CD14-positive monocyte (primary cell): ENCODE data around the gene PIP5K1B. TPM values are rescaled to one million over a fixed set of nuclear protein-coding genes. Genes with fewer than 3 reads are reported as not detected.

Experiments used
- DNase-seq, 3 donors: peaks; one replicate each; pipeline ENCODE4 v3.0.0-alpha.2; 2011 to 2022
- H2AFZ ChIP-seq: 2 replicates; pipeline ENCODE4 v1.6.0; 2012; ENCODE audit warnings: mild to moderate bottlenecking, low read depth, low read length, inconsistent platforms; ENCODE audit not compliant: insufficient read depth, poor library complexity, severe bottlenecking
- H3K27ac ChIP-seq, 2 donors: 1 replicate in 1 of 2; 2 replicates in 1 of 2; pipeline ENCODE4 v1.5.1; 2012 to 2013; ENCODE audit warnings: low read length in 2 of 2, control low read depth in 1 of 2, inconsistent platforms in 1 of 2, low read depth in 1 of 2, mild to moderate bottlenecking in 1 of 2
- H3K27me3 ChIP-seq, 2 donors: one replicate each; pipeline versions ENCODE4 v1.6.0 to v1.6.1; 2011 to 2013; ENCODE audit warnings: low read length in 2 of 2; ENCODE audit not compliant: control insufficient read depth in 2 of 2, insufficient read depth in 2 of 2
- H3K36me3 ChIP-seq, 2 donors: replicated peaks in 1 of 2; 1 replicate in 1 of 2; 2 replicates in 1 of 2; pipeline versions ENCODE4 v1.5.1 to v1.6.1; 2012 to 2013; ENCODE audit warnings: low read length in 2 of 2, control low read depth in 1 of 2, inconsistent platforms in 1 of 2, mild to moderate bottlenecking in 1 of 2; ENCODE audit not compliant: insufficient read depth in 2 of 2, control insufficient read depth in 1 of 2
- H3K4me1 ChIP-seq, 2 donors: 1 replicate in 1 of 2; 2 replicates in 1 of 2; pipeline versions ENCODE4 v1.5.1 to v1.6.1; 2012 to 2013; ENCODE audit warnings: low read length in 2 of 2, control low read depth in 1 of 2, inconsistent platforms in 1 of 2, mild to moderate bottlenecking in 1 of 2, moderate library complexity in 1 of 2; ENCODE audit not compliant: insufficient read depth in 2 of 2, control insufficient read depth in 1 of 2
- H3K4me2 ChIP-seq: replicated peaks from 2 replicates; pipeline ENCODE3; 2012; ENCODE audit warnings: low read length, moderate library complexity, mild to moderate bottlenecking; ENCODE audit not compliant: poor library complexity, severe bottlenecking; ENCODE audit errors: extremely low read depth
- H3K4me3 ChIP-seq, 3 experiments: fragments of 200-600 bp in 1 of 3; sonication (generic) in 1 of 3; replicated peaks in 1 of 3; 1 replicate in 2 of 3; 2 replicates in 1 of 3; pipeline ENCODE4 v1.5.1; 2011 to 2013; ENCODE audit warnings: low read length in 3 of 3, mild to moderate bottlenecking in 3 of 3, control low read depth in 2 of 3, low read depth in 2 of 3, inconsistent platforms in 1 of 3, moderate library complexity in 1 of 3
- H3K79me2 ChIP-seq: 2 replicates; pipeline ENCODE4 v1.6.0; 2012; ENCODE audit warnings: mild to moderate bottlenecking, control low read depth, inconsistent platforms, low read length, moderate library complexity; ENCODE audit not compliant: insufficient read depth
- H3K9ac ChIP-seq: 2 replicates; pipeline ENCODE4 v1.6.0; 2017; ENCODE audit warnings: low read length, mild to moderate bottlenecking; ENCODE audit not compliant: insufficient read depth, poor library complexity, severe bottlenecking
- H3K9me3 ChIP-seq, 2 donors: replicated peaks in 1 of 2; 1 replicate in 1 of 2; 2 replicates in 1 of 2; pipeline versions ENCODE4 v1.5.1 to v1.6.1; 2012 to 2013; ENCODE audit warnings: low read length in 2 of 2, control low read depth in 1 of 2; ENCODE audit not compliant: control insufficient read depth in 1 of 2, insufficient read depth in 1 of 2
- H4K20me1 ChIP-seq: 2 replicates; pipeline ENCODE4 v1.6.0; 2012; ENCODE audit warnings: mild to moderate bottlenecking, low read length, control low read depth, moderate library complexity; ENCODE audit not compliant: insufficient read depth
- H3K27ac Mint-ChIP-seq, 7 donors: one replicate each; pipeline ENCODE4 v1.8.0; 2020; ENCODE audit warnings: mild to moderate bottlenecking in 7 of 7, mixed read lengths in 7 of 7, moderate library complexity in 6 of 7, inconsistent platforms in 2 of 7
- H3K27me3 Mint-ChIP-seq, 3 donors: one replicate each; pipeline ENCODE4 v1.8.0; 2021 to 2022; ENCODE audit warnings: low read depth in 3 of 3, mild to moderate bottlenecking in 3 of 3, mixed read lengths in 3 of 3, moderate library complexity in 3 of 3, inconsistent platforms in 1 of 3
- H3K36me3 Mint-ChIP-seq, 2 donors: one replicate each; pipeline ENCODE4 v1.8.0; 2020; ENCODE audit warnings: mixed read lengths in 2 of 2, inconsistent platforms in 1 of 2, mild to moderate bottlenecking in 1 of 2
- H3K4me1 Mint-ChIP-seq: one replicate; pipeline ENCODE4 v1.8.0; 2020; ENCODE audit warnings: mild to moderate bottlenecking, mixed read lengths
- H3K4me3 Mint-ChIP-seq, 2 donors: one replicate each; pipeline ENCODE4 v1.8.0; 2020; ENCODE audit warnings: mild to moderate bottlenecking in 2 of 2, mixed read lengths in 2 of 2, moderate library complexity in 1 of 2
- H3K9me3 Mint-ChIP-seq, 7 donors: one replicate each; pipeline ENCODE4 v1.8.0; 2020 to 2022; ENCODE audit warnings: mixed read lengths in 7 of 7, mild to moderate bottlenecking in 6 of 7, moderate library complexity in 6 of 7, inconsistent platforms in 2 of 7
- CTCF ChIP-seq: fragments of 200-600 bp; IDR thresholded peaks from one replicate; pipeline ENCODE4 v1.8.0; 2022; ENCODE audit warnings: antibody characterized with exemption, mild to moderate bottlenecking
- WGBS: methylation state at CpG from one replicate; pipeline ENCODE4 v1.1.5; 2013; ENCODE audit warnings: missing lambda C conversion rate; ENCODE audit not compliant: insufficient coverage; 5-methylcytosine and 5-hydroxymethylcytosine counted together
- intact Hi-C, 2 donors: fragments of 100-400 bp; cut with micrococcal nuclease; formaldehyde crosslinking; loops; one replicate each; pipeline versions ENCODE4 v1.15.0 to v1.15.1; 2023
- polyA plus RNA-seq, 3 donors: library from polyadenylated mRNA; depleted of rRNA in 1 of 3; unstranded in 2 of 3; stranded (reverse) in 1 of 3; fragments of 300-500 nt in 2 of 3; fragments of >200 nt in 1 of 3; fragmentation: Illumina TruSeq in 2 of 3; gene quantifications; 1 replicate in 2 of 3; 2 replicates in 1 of 3; pipeline ENCODE4 v1.2.3, GENCODE V29; 2012 to 2021

Gene PIP5K1B
- polyA plus RNA-seq, 3 donors, result 0.18 to 4.1 (median 0.87) TPM

GRCh38 chr9:68751556-68751955, 46.5 kb downstream of the PIP5K1B start:
- H3K9me3 Mint-ChIP-seq, result peaks cover 0 to 5% (median 0%) of the 10 kb centered on the region in 7 donors
- TF ChIP-seq CTCF, result no peak
- H3K27ac Mint-ChIP-seq, result no peak overlapping the region
- Histone ChIP-seq H3K9ac (no peak overlapping the region), H3K9me3 (no peaks in the 10 kb centered on the region), H3K4me1 (no peaks in the 10 kb centered on the region), H3K27me3 (no peaks in the 10 kb centered on the region), H3K4me3 (no peak overlapping the region), H2AFZ (no peak overlapping the region), H3K79me2 (no peaks in the 10 kb centered on the region), H3K36me3 (no peaks in the 10 kb centered on the region), H4K20me1 (no peaks in the 10 kb centered on the region), H3K4me2 (no peak overlapping the region), H3K27ac (no peak overlapping the region)
- no peaks in the 10 kb centered on the region for H3K27me3 Mint-ChIP-seq
- no peaks in the 10 kb centered on the region for H3K36me3 Mint-ChIP-seq
- DNase-seq, result no peak
- peaks cover 6% of the 10 kb centered on the region for H3K4me1 Mint-ChIP-seq
- H3K4me3 Mint-ChIP-seq, result no peak overlapping the region
- intact Hi-C loops, result no loop called here

- Histone ChIP-seq H2AFZ (no peak overlapping the region), H3K4me1 (no peaks in the 10 kb centered on the region), H3K36me3 (no peaks in the 10 kb centered on the region), H3K4me3 (no peak overlapping the region), H3K4me2 (no peak overlapping the region), H4K20me1 (no peaks in the 10 kb centered on the region), H3K27me3 (no peaks in the 10 kb centered on the region), H3K9ac (no peak overlapping the region), H3K27ac (no peak overlapping the region), H3K9me3 (peaks cover 0 to 7% of the 10 kb centered on the region in 2 donors), H3K79me2 (no peaks in the 10 kb centered on the region)
- no peak for DNase-seq
- no peak overlapping the region for H3K4me3 Mint-ChIP-seq
- 40% methylated on average over 1 of the region's 1 CpG for WGBS
- intact Hi-C loops, result loop anchor here in 1 of 2 donors (5.0 kb wide), 1 partner anchor 47 kb away; no protein-coding TSS in a partner anchor
- no peaks in the 10 kb centered on the region for H3K27me3 Mint-ChIP-seq
- peaks cover 0 to 7% of the 10 kb centered on the region in 2 donors for H3K36me3 Mint-ChIP-seq
- no peak overlapping the region for H3K27ac Mint-ChIP-seq
- peaks cover 8 to 16% (median 13%) of the 10 kb centered on the region in 7 donors for H3K9me3 Mint-ChIP-seq
- no peaks in the 10 kb centered on the region for H3K4me1 Mint-ChIP-seq
- no peak for TF ChIP-seq CTCF
These were observed 50.0 kb downstream of the PIP5K1B start for GRCh38 chr9:68755051-68755450.
